HG03066 (cell line): ENCODE results near the gene POM121L2.

ENCODE experiments used
- ATAC-seq: cut with Tn5 transposase; IDR thresholded peaks from one replicate; pipeline ENCODE4 v1.9.1; 2021; ENCODE audit warnings: low read depth; ENCODE audit not compliant: unreplicated experiment

POM121L2 gene

DNA sequence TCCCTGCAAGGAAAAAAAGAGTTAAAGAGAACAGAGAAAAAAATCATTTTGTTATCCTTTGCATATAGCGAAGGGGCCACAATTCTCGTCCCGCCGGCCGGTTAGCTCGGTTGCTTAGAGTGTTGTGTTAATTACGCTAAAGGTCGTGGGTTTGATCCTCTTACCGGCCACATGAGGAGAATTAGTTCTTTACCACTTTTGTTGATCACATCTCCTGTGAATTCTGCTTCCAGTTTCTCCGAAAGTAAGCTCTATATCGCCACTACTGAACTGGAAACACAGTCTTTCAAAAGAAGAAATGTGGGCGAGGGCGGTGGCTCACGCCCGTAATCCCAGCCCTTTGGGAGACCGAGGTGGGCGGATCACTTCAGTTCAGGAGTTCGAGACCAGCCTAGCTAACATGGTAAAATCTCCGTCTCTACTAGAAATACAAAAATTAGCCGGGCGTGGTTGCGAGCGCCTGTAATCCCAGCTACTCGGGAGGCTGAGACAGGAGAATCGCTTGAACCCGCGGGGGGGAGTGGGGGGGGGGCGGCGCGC is 51.2 kb downstream of the POM121L2 start:
- ATAC-seq: no peak

DNA sequence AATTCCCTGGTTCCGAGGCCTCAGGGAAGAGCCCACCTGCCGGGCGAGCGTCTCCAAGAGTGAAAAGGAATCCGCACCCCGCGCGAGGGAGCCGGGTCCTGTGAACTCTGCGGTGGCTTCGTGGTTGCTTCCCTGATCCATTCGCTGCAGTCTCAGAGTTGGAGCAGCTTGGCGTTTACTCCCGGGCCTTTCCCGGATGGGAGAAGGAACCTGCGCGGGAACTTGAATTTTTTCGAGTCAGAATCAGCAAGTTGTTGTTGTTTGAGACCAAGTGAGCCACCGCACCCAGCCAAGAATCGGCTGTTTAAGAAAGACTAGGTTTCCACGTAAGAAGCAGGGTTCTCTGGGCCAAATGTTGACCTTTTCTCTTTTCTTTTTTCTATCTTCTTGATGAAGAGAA is 51.7 kb downstream of the POM121L2 start:
- ATAC-seq: no peak
